GM21619 (cell line): Measurements from ENCODE around the gene RABGAP1L.
A peak's percentile ranks its signal among the peaks of the same experiment; 100 is the strongest.

ENCODE experiments used
- ATAC-seq: cut with Tn5 transposase; IDR thresholded peaks from one replicate; pipeline ENCODE4 v1.9.1; 2021; ENCODE audit not compliant: unreplicated experiment

RABGAP1L gene

DNA sequence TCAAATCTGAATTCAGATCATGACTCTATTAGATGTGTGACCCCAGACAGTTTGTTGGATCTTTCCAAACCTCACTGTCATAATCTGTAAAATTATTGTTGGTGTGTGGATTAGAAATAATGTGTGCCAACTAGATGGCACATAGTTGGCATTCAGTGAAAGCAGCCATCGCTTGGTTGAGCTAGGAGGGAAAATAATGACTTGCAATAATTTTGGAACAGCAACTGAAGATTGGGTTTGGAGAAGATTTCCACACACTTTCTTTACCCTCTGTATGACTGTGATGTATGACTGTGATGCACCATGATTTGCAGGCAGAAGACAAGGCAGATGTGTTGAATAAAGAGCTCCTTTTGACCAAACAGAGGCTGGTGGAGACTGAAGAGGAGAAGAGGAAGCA is 816.4 kb downstream of the RABGAP1L start:
- no peak for ATAC-seq

DNA sequence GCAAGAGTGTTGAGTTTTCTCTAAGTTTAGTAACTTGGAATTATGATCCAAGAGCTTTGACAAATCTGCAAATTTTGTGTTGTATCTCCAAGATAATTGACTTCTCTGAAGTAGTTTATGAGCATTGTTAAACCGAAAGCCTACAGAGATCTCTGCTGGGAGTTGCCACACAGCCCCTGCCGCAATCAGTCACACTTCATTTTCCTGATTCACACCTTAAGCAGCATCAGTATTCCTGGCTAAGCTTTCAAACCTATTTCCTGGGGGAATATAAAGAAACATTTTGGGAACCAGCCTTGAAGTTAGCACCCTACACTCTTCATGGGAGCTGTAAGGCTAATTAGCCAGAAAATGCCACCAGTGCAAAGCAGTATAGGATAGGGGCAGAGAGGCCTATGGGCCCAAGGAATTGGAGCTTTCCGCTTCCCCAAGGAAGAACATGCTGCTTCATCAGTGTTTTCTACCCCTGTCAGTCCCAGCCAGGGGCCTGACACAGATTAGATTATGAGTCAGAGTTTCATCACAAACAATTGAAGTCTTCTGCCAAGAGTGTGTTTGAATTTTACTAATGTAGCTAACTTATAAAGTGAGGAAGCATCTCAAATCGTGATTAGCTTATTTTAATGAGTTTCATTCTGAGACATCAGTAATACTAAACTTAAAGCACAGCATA is 817.3 kb downstream of the RABGAP1L start:
- ATAC-seq, result no peak

DNA sequence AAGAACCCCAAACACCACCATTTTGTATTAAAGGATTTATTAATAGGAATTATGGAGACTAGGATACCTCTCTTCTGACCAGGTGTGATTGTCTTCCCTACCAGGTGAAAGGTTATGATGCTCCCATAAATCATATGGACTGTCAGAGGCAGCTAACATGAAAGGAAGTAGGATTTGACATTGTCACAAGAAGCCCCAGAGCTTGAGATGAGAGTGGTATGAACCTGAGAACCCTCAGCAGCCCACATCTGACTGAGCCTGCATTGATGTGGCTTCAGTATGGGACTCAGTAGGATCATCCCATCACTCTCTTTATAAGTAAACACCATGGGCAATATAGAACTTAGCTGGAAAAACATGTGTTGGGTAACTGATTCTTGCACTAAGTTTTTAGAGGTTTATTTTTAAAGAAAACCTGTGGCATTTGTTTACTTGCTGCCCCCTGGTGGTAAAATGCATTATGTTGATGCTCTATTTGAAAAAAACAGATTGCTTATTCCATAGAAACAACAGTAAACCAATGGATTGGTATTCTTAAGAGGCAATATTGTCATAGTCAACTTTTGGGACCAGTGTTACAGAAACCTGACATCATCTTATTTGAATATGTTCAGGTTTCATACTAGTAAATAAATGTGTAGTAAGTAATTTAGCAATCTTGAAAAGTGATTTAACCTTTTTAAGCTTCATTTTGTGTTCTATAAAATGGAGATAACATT is 823.8 kb downstream of the RABGAP1L start:
- no peak for ATAC-seq

DNA sequence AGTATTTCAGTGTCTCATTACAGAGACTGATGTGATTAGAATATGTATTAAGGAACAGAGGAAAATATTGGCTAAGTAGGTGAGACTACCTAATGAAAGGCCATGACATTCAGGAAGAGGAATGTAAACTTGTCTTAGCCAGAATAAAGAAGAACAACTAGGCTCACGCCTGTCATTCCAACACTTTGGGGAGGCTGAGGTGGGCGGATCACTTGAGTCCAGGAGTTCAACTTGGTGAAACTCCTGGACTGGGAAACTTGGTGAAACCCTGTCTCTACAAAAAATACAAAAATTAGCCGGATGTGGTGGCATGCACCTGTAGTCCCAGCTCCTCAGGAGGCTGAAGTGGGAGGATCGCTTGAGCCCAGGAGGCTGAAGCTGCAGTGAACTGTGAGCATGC is 825.6 kb downstream of the RABGAP1L start:
- ATAC-seq, result no peak

DNA sequence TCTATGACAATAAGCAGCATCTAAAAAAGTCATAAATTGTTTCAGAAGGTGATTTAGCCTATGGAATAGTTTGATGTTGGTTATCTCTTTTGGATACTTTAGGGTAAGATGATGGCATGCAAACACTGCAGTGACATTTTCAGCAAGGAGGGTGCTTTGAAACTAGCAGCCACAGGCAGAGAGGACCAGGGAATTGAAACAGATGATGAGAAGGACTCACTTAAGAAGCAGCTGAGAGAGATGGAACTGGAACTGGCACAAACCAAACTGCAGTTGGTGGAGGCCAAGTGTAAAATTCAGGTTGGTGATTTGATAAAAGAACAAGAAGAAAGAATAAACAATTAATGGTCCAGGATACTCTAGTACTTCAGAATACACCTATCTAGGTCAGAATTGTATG is 829.2 kb downstream of the RABGAP1L start:
- ATAC-seq, result peak; percentile 38

DNA sequence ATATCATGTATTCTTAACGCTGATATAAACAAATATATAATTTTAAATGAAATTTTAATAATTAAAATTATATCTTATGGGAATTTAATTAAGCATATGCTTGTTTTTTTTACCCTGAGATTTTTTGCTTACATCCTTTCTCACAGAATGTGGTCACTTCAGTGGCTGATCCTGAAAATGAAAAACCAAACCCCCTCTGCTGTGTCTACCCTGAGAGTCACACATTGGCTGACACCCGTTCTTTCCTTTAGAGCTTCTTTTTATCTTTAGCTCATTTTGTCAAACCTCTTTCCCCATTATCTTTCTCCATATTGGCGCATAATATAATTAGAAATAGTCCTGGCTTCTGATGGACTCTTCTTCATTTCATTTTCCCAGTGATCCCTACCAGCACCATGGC is 829.7 kb downstream of the RABGAP1L start:
- peak; percentile 63 for ATAC-seq

DNA sequence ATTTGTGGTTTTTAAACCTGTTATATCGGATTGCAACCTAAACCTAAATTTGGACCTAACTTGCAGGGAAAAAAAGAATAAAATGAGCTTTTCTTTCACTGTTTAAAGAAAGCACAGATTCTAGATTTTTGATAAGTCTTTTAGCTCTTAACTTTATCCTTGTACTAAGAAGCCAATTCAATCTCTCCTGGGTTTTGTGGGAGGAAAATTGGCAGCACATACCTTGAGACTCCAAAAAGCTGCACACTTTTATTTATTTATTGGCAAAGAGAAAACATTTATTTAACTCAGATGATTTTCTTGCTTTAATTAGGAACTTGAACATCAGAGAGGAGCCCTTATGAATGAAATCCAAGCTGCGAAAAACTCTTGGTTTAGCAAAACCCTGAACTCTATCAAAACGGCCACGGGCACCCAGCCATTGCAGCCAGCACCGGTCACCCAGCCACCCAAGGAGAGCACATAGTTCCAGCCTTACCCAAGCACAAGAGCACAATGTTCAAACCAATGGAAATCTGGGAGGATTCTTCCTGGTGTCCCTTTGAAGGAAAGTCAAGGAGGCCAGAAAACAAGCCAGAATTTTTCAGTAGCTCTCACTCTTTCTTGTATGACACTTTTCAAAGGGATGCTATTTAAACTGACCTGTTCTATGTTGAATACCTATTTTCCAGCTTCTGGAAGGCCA is 830.4 kb downstream of the RABGAP1L start:
- no peak for ATAC-seq

DNA sequence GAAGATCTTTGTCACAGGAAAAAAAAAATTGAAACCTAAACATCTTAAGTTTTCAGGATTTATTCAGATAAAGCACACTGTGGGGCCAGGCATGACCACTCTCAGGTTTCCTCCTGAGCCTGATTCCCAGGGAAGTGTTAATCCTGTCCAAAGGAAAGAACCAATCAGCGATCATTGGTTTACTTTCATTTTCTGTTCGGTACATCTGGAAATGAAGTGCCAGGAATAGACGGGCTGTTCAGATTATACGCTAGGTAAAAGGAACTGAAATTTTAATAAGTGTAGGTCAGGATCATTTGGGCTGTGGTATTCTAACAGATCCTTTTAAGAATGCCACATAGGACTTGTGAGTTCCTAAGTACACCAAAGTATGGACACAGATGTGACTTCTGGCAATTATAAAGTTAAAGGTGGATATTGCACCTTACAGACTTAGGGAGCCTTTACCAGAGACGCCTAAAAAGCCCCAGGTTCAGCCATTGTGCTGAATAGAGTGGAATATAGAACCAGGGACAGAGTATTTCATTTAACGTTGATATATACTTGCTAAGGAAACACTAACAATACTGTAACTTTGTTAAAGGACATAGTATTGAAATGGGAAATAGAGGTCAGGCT is 831.2 kb downstream of the RABGAP1L start:
- ATAC-seq, result no peak

DNA sequence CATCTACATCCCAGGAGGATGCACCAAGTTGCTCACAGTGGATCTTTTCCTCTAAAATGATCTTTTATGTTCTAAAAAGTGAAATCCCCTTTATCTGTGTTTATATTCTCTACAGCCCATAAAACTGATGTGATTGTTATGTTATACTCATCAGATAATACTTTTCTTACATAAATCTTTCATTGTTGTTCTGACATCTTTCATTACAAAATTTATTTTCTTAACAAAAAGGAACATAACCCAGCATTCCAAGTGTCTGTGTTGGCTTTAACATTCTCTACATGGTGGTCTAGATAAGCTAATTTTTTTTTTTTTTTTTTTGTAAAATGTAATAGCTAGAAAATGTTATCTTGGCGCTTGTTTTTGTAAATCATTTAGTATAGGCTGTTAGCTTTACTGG is 832.2 kb downstream of the RABGAP1L start:
- no peak for ATAC-seq

DNA sequence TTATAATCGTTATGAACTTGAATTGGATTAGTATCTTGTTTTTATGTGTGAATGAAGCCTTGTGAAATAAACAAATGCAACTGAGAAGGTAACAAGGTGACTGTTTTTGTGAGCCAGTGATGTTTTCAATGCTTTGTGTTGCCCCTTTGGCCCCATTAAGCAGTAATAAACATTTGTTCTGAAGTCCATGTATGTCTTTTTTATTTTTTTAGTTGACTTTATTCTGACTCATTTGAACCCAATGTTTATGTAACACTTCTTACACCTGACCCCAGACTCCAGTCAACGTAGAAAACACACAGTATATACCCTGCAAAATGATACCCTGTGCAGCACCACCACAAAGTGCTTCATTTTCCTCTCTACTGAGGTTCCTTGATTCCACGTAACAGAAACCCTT is 835.8 kb downstream of the RABGAP1L start:
- no peak for ATAC-seq

DNA sequence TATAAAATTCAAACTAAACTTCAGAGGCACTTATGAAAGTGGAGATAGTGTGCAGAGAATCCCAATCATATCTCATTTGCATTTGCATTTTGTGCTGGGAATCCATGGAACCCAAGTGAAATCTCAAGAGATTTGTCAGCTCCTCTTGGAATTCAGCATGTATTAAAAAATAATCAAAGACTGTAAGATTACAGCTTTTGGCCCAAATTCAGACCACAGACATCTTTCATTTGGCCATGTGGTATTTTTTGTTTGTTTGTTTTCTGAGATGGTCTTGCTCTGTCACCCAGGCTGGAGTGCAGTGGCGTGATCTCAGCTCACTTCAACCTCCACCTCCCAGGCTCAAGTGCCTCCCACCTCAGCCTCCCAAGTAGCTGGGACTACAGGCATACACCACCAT is 836.6 kb downstream of the RABGAP1L start:
- no peak for ATAC-seq

DNA sequence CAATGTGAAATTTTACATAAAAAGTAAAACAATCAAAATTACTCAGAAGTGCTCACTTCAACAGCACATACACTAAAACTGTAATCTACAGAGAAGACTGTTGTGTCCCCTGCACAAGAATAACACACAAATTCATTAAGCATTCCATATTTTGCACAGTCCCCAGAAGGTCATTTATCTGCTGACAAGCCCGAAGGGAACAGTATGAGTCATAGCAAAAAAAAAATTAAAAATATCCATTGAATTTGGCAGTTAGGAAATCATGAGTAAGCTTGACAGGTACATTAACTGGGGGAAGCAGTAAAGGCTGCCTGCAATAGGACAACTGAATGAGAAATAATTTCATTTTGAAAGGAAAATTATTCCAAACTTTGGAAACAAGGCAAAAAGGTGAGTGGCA is 837.2 kb downstream of the RABGAP1L start:
- no peak for ATAC-seq

DNA sequence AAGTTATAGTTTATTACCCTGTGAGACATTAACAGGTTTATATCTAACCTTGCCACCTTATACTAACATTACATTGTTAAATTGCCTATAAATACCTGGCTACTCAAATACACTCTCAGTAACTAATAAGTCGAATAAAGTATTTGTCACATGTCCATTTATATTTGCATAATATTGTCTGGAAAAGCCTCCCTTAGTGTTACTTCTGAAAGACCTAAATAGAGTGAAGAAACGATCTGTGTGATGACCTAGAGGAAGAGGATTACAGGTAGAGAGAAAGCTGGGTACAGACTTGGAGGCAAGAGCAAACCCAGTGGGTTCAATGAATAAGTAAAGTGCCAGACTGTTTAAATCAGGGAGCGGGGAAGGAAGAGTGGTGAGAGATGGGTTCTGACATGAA is 837.7 kb downstream of the RABGAP1L start:
- ATAC-seq, result no peak

DNA sequence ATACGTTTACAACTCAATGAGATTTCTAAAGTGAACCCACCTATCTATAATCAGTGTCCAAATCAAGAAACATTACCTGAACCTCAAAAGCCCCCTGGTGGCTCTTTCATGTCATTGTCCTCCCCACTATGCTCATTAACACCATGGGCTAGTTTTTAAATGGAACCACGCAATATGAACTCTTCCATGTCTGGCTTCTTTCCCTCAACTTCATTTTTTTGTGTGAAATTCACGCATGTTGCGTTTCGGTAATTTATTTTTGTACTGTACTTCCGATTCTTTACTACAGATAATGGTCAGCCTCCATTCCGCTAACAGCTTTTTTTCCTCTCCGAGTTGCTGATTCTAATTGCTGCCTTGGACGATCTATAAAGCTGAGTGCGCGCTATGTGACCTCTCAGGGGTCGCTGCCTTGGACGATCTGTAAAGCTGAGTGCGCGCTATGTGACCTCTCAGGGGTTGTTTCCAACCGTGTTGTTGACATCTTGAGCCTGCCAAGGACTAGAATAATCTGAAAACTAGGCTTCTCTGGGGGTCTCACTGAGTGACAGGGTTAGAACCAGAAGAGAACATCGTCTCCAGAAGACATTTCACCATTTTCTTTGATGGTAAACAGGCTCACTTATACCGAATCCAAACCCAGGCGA is 839.4 kb downstream of the RABGAP1L start:
- ATAC-seq, result peak; percentile 16

DNA sequence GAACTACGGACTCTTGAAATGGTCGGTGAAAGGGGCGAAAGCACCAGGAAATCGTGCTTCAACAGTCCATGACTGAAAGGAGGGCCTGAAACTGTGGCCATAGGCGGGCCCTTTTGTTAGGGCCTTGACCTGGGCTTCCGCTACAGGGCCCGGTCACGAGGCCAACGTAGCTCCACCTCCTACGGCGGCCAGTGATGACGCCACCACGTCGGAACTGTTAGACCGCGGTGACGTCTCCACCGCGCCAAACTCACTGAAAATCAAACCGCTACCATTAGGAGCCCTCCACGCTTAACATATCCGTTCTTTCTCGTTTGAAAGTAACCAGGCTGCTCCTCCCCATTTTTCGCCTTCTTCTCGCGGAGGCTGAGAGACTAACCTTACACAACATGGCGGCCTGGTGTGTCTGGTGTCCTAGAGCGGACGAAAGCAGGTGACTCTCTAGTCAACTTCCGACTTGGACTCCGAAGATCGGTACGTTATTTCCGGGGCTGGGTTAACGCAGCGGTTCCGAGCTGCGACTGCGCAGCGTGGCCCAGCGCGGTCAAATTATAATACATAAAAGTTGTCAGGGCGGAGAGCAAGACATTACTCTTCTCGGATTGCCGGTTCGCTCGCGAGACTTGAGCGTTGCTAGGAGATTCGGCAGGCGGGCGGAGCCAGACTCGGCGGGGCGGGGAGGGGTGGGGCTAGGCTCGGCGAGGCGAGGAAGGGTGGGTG is 840.1 kb downstream of the RABGAP1L start:
- peak; percentile 75 for ATAC-seq

DNA sequence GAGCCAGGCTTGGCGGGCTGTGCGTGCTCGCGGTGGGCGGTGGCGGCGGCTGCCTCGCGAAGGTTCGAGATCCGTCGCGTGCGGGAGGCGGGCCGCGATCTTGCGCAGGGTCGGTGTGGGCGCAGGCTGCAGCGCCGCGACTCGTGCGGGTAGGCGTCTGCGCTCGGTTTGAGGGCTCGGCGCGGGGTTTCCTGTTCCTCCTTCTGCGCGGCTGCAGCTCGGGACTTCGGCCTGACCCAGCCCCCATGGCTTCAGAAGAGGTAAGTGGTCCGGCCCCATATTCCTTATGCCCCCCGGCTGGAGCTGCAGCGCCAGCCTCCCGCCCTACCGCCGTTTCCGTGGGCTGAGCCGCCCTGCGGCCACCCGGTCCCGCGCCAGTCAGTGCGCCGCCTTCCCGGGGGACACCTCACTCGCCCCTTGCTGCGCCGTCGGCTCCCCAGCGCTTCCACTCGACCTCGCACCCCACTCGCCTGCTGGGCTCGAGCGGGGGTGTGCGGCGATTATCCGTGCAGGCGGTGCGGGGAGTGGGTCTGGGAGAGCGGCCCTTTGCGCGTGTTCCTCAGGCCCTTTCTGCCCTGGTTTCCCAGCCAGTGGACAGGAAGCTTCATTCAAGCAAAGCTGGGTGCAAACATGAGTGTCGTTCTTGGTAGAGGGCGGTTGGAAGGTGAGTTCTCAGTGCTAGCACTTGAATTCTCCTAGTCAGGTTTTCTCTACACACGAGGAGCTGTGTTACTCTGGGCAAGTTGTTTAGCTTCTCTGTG is 840.8 kb downstream of the RABGAP1L start, which contains the start of gene CACYBP:
TSS of gene CACYBP (plus strand) at position 12 of the 761 bp plus-strand sequence. CDS start at position 246, 234 bp downstream.
- ATAC-seq, result peak; percentile 14

DNA sequence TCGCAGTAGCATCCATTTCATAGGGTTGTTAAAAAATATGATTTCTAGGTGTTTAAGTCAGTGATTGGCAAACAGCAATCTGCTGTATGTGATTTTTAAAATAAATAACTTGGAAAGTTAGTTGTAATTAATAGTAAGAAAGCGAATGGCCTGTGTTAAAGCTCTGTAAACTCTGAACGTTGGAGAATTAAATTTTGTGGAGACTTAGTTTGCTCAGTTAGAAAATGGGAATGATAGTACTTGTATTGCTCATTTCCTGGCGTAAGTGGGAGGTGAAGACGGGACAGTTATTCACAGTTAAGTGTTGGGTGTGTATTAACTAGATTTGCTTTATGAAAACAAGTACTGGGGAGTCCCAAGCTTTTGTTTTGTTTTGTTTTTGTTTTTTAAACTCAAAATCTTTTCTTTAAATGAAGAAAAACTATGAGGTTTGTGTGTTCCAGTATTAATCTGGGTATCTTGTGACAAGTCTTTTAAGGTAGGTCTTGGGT is 841.4 kb downstream of the RABGAP1L start:
- ATAC-seq, result no peak

DNA sequence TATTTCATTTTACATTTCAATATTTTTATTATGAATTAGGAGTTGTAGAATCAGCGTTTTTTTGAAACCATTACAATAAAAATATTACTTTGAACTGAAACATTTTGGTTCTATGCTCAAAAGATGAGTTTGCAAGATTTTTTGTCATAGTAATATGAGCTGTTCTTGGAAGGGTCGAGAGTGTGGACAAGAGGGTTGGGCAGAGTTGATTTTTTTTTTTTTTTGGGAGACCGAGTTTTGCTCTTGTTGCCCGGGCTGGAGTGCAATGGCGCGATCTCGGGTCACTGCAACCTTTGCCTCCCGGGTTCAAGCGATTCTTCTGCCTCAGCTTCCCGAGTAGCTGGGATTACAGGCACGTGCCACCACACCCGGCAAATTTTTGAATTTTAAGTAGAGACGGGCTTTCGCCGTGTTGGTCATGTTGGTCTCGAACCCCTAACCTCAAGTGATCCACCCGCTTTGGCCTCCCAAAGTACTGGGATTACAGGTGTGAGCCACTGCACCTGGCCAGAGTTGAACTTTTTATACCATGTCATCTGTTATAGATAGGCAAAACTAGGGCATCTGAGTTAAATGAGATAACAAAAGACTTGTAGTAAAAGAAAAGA is 843.7 kb downstream of the RABGAP1L start:
- ATAC-seq, result no peak

DNA sequence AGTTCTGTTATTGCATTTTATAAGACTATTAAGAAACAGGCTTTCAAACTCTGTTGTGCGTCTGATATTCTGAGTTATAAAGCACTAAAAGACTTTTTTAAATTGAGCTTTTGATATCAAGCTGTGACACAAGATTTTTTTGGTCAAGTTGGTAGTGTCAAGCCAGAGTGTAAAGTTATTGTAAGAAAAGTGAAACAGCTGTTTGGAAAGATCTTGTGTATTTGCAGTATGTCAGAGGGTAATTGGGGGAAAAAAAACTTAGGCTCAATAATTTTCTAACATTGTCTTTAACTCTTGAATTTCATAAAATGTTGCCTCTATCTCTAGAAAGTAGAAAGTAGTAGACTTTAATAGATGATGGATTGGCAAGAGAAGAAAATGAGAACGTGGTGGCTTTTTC is 844.2 kb downstream of the RABGAP1L start:
- no peak for ATAC-seq
